ENCODE results near the gene CHRNB1.

Gene CHRNB1

DNA sequence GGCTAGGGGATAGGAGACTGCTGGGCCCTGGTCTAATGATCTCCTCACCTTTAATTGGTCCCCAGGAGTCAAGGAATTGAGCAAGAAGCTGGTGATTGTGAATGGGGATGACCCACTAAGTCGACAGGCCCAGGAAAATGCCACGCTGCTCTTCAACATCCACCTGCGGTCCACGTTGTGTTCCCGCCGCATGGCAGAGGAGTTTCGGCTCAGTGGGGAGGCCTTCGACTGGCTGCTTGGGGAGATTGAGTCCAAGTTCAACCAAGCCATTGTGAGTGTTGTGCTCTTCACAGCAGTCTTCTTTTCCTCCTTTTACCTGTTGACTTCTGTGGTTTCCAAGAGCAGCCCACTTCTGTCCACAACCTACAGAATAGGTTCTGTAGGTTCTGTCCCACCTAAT lies 58.7 kb downstream of the CHRNB1 start:
- H3K27ac ChIP-seq = peak overlapping the region; percentile 15; the same call in 1 of the 2 replicates
- ChIA-PET CTCF (interaction anchor here (0.6 to 0.9 kb wide), 2 partner anchors 8 to 18 kb away, joined by 3 to 4 read pairs; no protein-coding TSS in a partner anchor), POLR2A (ENCODE audit: low non-redundant PET) (interaction anchor here (0.6 kb wide), 1 partner anchor 63 kb away, joined by 3 read pairs; no protein-coding TSS in a partner anchor)
- TF ChIP-seq, protein P1, sequence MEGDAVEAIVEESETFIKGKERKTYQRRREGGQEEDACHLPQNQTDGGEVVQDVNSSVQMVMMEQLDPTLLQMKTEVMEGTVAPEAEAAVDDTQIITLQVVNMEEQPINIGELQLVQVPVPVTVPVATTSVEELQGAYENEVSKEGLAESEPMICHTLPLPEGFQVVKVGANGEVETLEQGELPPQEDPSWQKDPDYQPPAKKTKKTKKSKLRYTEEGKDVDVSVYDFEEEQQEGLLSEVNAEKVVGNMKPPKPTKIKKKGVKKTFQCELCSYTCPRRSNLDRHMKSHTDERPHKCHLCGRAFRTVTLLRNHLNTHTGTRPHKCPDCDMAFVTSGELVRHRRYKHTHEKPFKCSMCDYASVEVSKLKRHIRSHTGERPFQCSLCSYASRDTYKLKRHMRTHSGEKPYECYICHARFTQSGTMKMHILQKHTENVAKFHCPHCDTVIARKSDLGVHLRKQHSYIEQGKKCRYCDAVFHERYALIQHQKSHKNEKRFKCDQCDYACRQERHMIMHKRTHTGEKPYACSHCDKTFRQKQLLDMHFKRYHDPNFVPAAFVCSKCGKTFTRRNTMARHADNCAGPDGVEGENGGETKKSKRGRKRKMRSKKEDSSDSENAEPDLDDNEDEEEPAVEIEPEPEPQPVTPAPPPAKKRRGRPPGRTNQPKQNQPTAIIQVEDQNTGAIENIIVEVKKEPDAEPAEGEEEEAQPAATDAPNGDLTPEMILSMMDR (conservative IDR thresholded peaks at IDR 0.05; ENCODE audit: low read depth) = no peak
- no peak for DNase-seq (ENCODE audit: low spot score)

All from RWPE1 (cell line).